SK-N-SH (cell line): ENCODE results near the gene TRIM7. TPM values are rescaled to one million over a fixed set of nuclear protein-coding genes. Genes with fewer than 3 reads are reported as not detected.
A peak's percentile ranks its signal among the peaks of the same experiment; 100 is the strongest.

ENCODE experiments used
- CTCF ChIA-PET: fragments of 300-600, 350-600 bp; formaldehyde crosslinking; extraction: SDS; loops from one replicate; lab custom pipeline; 2021; lab: Yijun Ruan, JAX
- POLR2A ChIA-PET: fragments of 350-600 bp; sonication (Branson Sonifier 250); formaldehyde crosslinking; extraction: SDS; loops from one replicate; lab custom pipeline; 2020; ENCODE audit warnings: antibody characterized with exemption, inconsistent platforms; lab: Yijun Ruan, JAX
- DNase-seq: peaks from one replicate; pipeline ENCODE4 v3.0.0; 2012
- H2AFZ ChIP-seq: fragments of 200-600 bp; sonication (generic); 2 replicates; pipeline ENCODE4 v1.8.1; 2016; ENCODE audit warnings: antibody characterized with exemption, mild to moderate bottlenecking, low read depth
- H3F3A ChIP-seq: fragments of 200-600 bp; sonication (generic); replicated peaks from 2 replicates; pipeline ENCODE3; 2016; ENCODE audit warnings: antibody characterized with exemption, mild to moderate bottlenecking; ENCODE audit not compliant: insufficient read depth
- H3K27ac ChIP-seq, 2 experiments: fragments of 200-500 bp in 1 of 2; fragments of 200-600 bp in 1 of 2; sonication (Bioruptor generic) in 1 of 2; sonication (generic), shearing (Covaris generic) in 1 of 2; 2 replicates each; pipeline versions ENCODE4 v1.5.1 to v1.6.1; 2014 to 2016; ENCODE audit warnings: low read depth in 2 of 2, inconsistent platforms in 1 of 2, low read length in 1 of 2, mild to moderate bottlenecking in 1 of 2, mixed read lengths in 1 of 2
- H3K27me3 ChIP-seq: fragments of 200-600 bp; sonication (generic), shearing (Covaris generic); 2 replicates; pipeline ENCODE4 v1.6.1; 2016; ENCODE audit warnings: mixed run types; ENCODE audit not compliant: insufficient read depth
- H3K36me3 ChIP-seq, 2 experiments: fragments of 200-500 bp in 1 of 2; fragments of 200-600 bp in 1 of 2; sonication (Bioruptor generic) in 1 of 2; sonication (generic) in 1 of 2; replicated peaks in 1 of 2; 2 replicates each; pipeline versions ENCODE3 to v1.5.1; 2014 to 2016; ENCODE audit warnings: low read length in 1 of 2, mild to moderate bottlenecking in 1 of 2; ENCODE audit not compliant: insufficient read depth in 2 of 2, control insufficient read depth in 1 of 2
- H3K4me1 ChIP-seq, 2 experiments: fragments of 200-500 bp in 1 of 2; fragments of 200-600 bp in 1 of 2; sonication (Bioruptor generic) in 1 of 2; sonication (generic), shearing (Covaris generic) in 1 of 2; 2 replicates each; pipeline versions ENCODE4 v1.5.1 to v1.6.1; 2014 to 2016; ENCODE audit warnings: low read depth in 1 of 2, low read length in 1 of 2, mixed run types in 1 of 2; ENCODE audit not compliant: insufficient read depth in 2 of 2, control insufficient read depth in 1 of 2
- H3K4me2 ChIP-seq: fragments of 200-600 bp; sonication (generic), shearing (Covaris generic); 2 replicates; pipeline ENCODE4 v1.6.1; 2017; ENCODE audit warnings: mixed run types
- H3K4me3 ChIP-seq, 2 experiments: fragments of 200-500 bp in 1 of 2; fragments of 200-600 bp in 1 of 2; sonication (Bioruptor generic) in 1 of 2; sonication (generic), shearing (Covaris generic) in 1 of 2; 2 replicates each; pipeline versions ENCODE4 v1.5.1 to v1.8.1; 2014 to 2016; ENCODE audit warnings: low read depth in 2 of 2, inconsistent platforms in 1 of 2, low read length in 1 of 2, mild to moderate bottlenecking in 1 of 2, mixed read lengths in 1 of 2, moderate library complexity in 1 of 2
- H3K79me2 ChIP-seq: fragments of 200-600 bp; sonication (generic); 2 replicates; pipeline ENCODE4 v1.8.1; 2017; ENCODE audit warnings: mild to moderate bottlenecking; ENCODE audit not compliant: insufficient read depth
- H3K9ac ChIP-seq: fragments of 200-600 bp; sonication (generic); 2 replicates; pipeline ENCODE4 v1.6.1; 2017; ENCODE audit warnings: mixed run types
- H3K9me2 ChIP-seq: fragments of 200-600 bp; sonication (generic); 2 replicates; pipeline ENCODE4 v1.6.1; 2017; ENCODE audit warnings: mixed run types
- H3K9me3 ChIP-seq: fragments of 200-600 bp; sonication (generic); 2 replicates; pipeline ENCODE4 v1.6.1; 2017; ENCODE audit warnings: mixed run types, mild to moderate bottlenecking, moderate library complexity
- H4K20me1 ChIP-seq: fragments of 200-600 bp; sonication (generic); 2 replicates; pipeline ENCODE4 v1.6.1; 2017; ENCODE audit warnings: mild to moderate bottlenecking, mixed run types; ENCODE audit not compliant: insufficient read depth
- CHD2 ChIP-seq: fragments of 150-350 bp; IDR thresholded peaks from 2 replicates; pipeline ENCODE4 v1.6.1; 2018; ENCODE audit warnings: low read length; ENCODE audit not compliant: partially characterized antibody
- EZH2phosphoT487 ChIP-seq: fragments of 200-600 bp; sonication (generic); IDR thresholded peaks from 2 replicates; pipeline ENCODE4 v1.6.1; 2017; ENCODE audit warnings: low read depth, mixed run types, mild to moderate bottlenecking, antibody characterized with exemption, moderate library complexity, borderline replicate concordance
- FOXJ3 ChIP-seq: sonication (generic); formaldehyde crosslinking; IDR thresholded peaks from 2 replicates; pipeline ENCODE4 v1.5.1; 2020; ENCODE audit warnings: mild to moderate bottlenecking, missing genetic modification reagents
- FOXM1 ChIP-seq: IDR thresholded peaks from 2 replicates; pipeline ENCODE4 v1.4.0; 2012; ENCODE audit warnings: low read depth, mild to moderate bottlenecking
- JUND ChIP-seq: IDR thresholded peaks from 2 replicates; pipeline ENCODE4 v1.4.0; 2012
- MXI1 ChIP-seq: IDR thresholded peaks from 2 replicates; pipeline ENCODE4 v1.6.1; 2012; ENCODE audit warnings: mild to moderate bottlenecking, low read depth, low read length, improper control_type of control experiment
- NRF1 ChIP-seq: IDR thresholded peaks from 2 replicates; pipeline ENCODE4 v1.6.1; 2012; ENCODE audit warnings: low read depth, mild to moderate bottlenecking, low read length
- RAD21 ChIP-seq: IDR thresholded peaks from 2 replicates; pipeline ENCODE4 v1.6.1; 2012; ENCODE audit warnings: mild to moderate bottlenecking, low read length
- RCOR1 ChIP-seq: fragments of 150-350 bp; IDR thresholded peaks from 2 replicates; pipeline ENCODE4 v1.6.1; 2017; ENCODE audit warnings: antibody characterized with exemption, low read length
- RFX5 ChIP-seq: IDR thresholded peaks from 2 replicates; pipeline ENCODE4 v1.6.1; 2012; ENCODE audit warnings: mild to moderate bottlenecking, improper control_type of control experiment, low read length
- RXRA ChIP-seq: IDR thresholded peaks from 2 replicates; pipeline ENCODE4 v1.4.0; 2012; ENCODE audit warnings: low read depth, mild to moderate bottlenecking, borderline replicate concordance
- TAF1 ChIP-seq: IDR thresholded peaks from 2 replicates; pipeline ENCODE4 v1.6.1; 2012; ENCODE audit warnings: low read depth, mild to moderate bottlenecking, low read length, moderate library complexity, borderline replicate concordance
- TCF12 ChIP-seq: IDR thresholded peaks from 2 replicates; pipeline ENCODE4 v1.4.0; 2012
- TEAD4 ChIP-seq: IDR thresholded peaks from 2 replicates; pipeline ENCODE4 v1.4.0; 2012; ENCODE audit warnings: mild to moderate bottlenecking, borderline replicate concordance; ENCODE audit not compliant: insufficient read depth
- WGBS: methylation state at CpG from one replicate; pipeline ENCODE4 v1.1.6; 2017; ENCODE audit warnings: low lambda C conversion rate; 5-methylcytosine and 5-hydroxymethylcytosine counted together
- polyA plus RNA-seq, 3 experiments: library from polyadenylated mRNA; depleted of rRNA; stranded (reverse); fragments of >200 nt; gene quantifications; 2 replicates each; pipeline ENCODE4 v1.2.3, GENCODE V29; 2012
- TF ChIP-seq, protein P1 (sequence below): IDR thresholded peaks from 2 replicates; pipeline ENCODE4 v1.6.1; 2012; ENCODE audit warnings: mild to moderate bottlenecking, low read depth, low read length, moderate library complexity
- TF ChIP-seq, protein P2 (sequence below): IDR thresholded peaks from 2 replicates; pipeline ENCODE4 v1.4.0; 2012; ENCODE audit warnings: low read depth, borderline replicate concordance
- TF ChIP-seq, protein P3 (sequence below): fragments of 150-350 bp; IDR thresholded peaks from 2 replicates; pipeline ENCODE4 v1.6.1; 2016; ENCODE audit warnings: mild to moderate bottlenecking, low read depth, low read length

The TRIM7 gene
- polyA plus RNA-seq, 1 of the 3 experiments (the other 2 are of a cell fraction): 3.5 TPM

DNA sequence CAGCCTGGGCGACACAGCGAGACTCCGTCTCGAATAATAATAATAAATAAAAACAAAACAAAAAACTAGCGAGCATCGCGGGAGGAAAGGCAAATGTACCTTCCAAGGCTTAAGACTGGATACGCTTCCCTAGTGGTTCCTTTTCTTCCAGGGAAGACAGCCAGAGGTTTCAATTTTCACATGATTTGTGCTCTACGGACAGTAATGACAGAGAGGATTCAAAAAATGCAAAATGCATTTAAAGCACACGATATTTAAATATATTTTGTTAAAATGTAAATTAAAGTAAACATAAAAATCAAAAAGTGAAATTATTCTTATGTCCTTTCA is 13.8 kb upstream of the TRIM7 start:
- no peaks in the 10 kb centered on the region for H3K9me3 ChIP-seq
- peak overlapping the region in 1 of 2 experiments; percentile 60; a peak in 2 of 4 replicates for H3K27ac ChIP-seq
- TF ChIP-seq JUND (no peak), RFX5 (no peak), MXI1 (no peak), NRF1 (no peak), TAF1 (no peak), CHD2 (no peak), EZH2phosphoT487 (no peak), FOXJ3 (CRISPR knock-in tag) (no peak), FOXM1 (no peak), RCOR1 (no peak), TEAD4 (no peak), TCF12 (no peak)
- TF ChIP-seq, protein P1, sequence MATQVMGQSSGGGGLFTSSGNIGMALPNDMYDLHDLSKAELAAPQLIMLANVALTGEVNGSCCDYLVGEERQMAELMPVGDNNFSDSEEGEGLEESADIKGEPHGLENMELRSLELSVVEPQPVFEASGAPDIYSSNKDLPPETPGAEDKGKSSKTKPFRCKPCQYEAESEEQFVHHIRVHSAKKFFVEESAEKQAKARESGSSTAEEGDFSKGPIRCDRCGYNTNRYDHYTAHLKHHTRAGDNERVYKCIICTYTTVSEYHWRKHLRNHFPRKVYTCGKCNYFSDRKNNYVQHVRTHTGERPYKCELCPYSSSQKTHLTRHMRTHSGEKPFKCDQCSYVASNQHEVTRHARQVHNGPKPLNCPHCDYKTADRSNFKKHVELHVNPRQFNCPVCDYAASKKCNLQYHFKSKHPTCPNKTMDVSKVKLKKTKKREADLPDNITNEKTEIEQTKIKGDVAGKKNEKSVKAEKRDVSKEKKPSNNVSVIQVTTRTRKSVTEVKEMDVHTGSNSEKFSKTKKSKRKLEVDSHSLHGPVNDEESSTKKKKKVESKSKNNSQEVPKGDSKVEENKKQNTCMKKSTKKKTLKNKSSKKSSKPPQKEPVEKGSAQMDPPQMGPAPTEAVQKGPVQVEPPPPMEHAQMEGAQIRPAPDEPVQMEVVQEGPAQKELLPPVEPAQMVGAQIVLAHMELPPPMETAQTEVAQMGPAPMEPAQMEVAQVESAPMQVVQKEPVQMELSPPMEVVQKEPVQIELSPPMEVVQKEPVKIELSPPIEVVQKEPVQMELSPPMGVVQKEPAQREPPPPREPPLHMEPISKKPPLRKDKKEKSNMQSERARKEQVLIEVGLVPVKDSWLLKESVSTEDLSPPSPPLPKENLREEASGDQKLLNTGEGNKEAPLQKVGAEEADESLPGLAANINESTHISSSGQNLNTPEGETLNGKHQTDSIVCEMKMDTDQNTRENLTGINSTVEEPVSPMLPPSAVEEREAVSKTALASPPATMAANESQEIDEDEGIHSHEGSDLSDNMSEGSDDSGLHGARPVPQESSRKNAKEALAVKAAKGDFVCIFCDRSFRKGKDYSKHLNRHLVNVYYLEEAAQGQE: no peak
- TF ChIP-seq, protein P2, sequence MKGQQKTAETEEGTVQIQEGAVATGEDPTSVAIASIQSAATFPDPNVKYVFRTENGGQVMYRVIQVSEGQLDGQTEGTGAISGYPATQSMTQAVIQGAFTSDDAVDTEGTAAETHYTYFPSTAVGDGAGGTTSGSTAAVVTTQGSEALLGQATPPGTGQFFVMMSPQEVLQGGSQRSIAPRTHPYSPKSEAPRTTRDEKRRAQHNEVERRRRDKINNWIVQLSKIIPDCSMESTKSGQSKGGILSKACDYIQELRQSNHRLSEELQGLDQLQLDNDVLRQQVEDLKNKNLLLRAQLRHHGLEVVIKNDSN: no peak
- no peak for DNase-seq
- WGBS: 25% methylated on average over 10 of the region's 10 CpGs
- no peaks in the 10 kb centered on the region for H3K27me3 ChIP-seq
- no peaks in the 10 kb centered on the region for H3K9me2 ChIP-seq
- no peaks in the 10 kb centered on the region for H3K36me3 ChIP-seq
- peaks cover 54% of the 10 kb centered on the region for H3F3A ChIP-seq
- peaks cover 2% of the 10 kb centered on the region for H3K79me2 ChIP-seq
- CTCF ChIA-PET: no interaction called here
- peaks cover 5% of the 10 kb centered on the region for H4K20me1 ChIP-seq
- peak overlapping the region; percentile 90 for H2AFZ ChIP-seq
- POLR2A ChIA-PET: no interaction called here
- H3K4me2 ChIP-seq: peak overlapping the region; percentile 90
- H3K4me3 ChIP-seq: peak overlapping the region; percentile 38 to 58
- H3K9ac ChIP-seq: no peak overlapping the region; the same call in 1 of the 2 replicates
- H3K4me1 ChIP-seq: peaks cover 0 to 16% of the 10 kb centered on the region in 2 experiments; a peak in 1 of 4 replicates

GRCh38 chr5:181217803-181218062 is 12.7 kb upstream of the TRIM7 start:
- POLR2A ChIA-PET: no interaction called here
- Histone ChIP-seq H3K9me3 (no peaks in the 10 kb centered on the region), H3K9ac (peak overlapping the region; percentile 8; the same call in 1 of the 2 replicates), H4K20me1 (peaks cover 5% of the 10 kb centered on the region), H3K4me2 (peak overlapping the region; percentile 90), H3K4me3 (peak overlapping the region; percentile 52 to 58), H2AFZ (peak overlapping the region; percentile 75; the same call in 1 of the 2 replicates), H3K9me2 (no peaks in the 10 kb centered on the region), H3K36me3 (no peaks in the 10 kb centered on the region), H3K79me2 (no peaks in the 10 kb centered on the region), H3F3A (peaks cover 49% of the 10 kb centered on the region), H3K27ac (peak overlapping the region; percentile 54 to 60), H3K4me1 (peaks cover 0 to 16% of the 10 kb centered on the region in 2 experiments; a peak in 1 of 4 replicates), H3K27me3 (no peaks in the 10 kb centered on the region)
- no peak for DNase-seq
- WGBS: 7% methylated on average over 13 of the region's 13 CpGs
- CTCF ChIA-PET: interaction anchor here (0.8 to 2.2 kb wide), 6 partner anchors 13 to 33 kb away, joined by 3 to 6 read pairs (median 4); partner anchors contain the start of gene TRIM7
- TF ChIP-seq RAD21 (no peak), FOXM1 (no peak), RXRA (no peak)
- TF ChIP-seq, protein P3, sequence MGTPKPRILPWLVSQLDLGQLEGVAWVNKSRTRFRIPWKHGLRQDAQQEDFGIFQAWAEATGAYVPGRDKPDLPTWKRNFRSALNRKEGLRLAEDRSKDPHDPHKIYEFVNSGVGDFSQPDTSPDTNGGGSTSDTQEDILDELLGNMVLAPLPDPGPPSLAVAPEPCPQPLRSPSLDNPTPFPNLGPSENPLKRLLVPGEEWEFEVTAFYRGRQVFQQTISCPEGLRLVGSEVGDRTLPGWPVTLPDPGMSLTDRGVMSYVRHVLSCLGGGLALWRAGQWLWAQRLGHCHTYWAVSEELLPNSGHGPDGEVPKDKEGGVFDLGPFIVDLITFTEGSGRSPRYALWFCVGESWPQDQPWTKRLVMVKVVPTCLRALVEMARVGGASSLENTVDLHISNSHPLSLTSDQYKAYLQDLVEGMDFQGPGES: no peak
